ENCODE results near the gene PDLIM7.
"Not testable (repeated sequence)": the region's sequence is repeated elsewhere in the genome, so short reads cannot be mapped to it uniquely, and the experiment has no call there.

The PDLIM7 gene

GRCh38 chr5:177497292-177498012 lies at the start of gene PDLIM7:
Gene PDLIM7 (minus strand): TSS chr5:177497604. CDS start chr5:177496512, 1,092 bp downstream.
- H3K4me3 ChIP-seq (ENCODE audit: low read depth, low read length): peak within 1 kb of the TSS; percentile 80
- DNase-seq (ENCODE audit: low read depth): peak; percentile 89

- H3K4me3 ChIP-seq (ENCODE audit: low read depth, low read length): no peak overlapping the region
- peak; percentile 96 for DNase-seq (ENCODE audit: low read depth)
Observed at GRCh38 chr5:177546258-177546741, 48.9 kb upstream of the PDLIM7 start.

- no peak overlapping the region for H3K4me3 ChIP-seq (ENCODE audit: low read depth, low read length)
- DNase-seq (ENCODE audit: low read depth): peak; percentile 95
Observed at GRCh38 chr5:177545487-177546257, 48.3 kb upstream of the PDLIM7 start.

- no peak for DNase-seq (ENCODE audit: low read depth)
- no peak overlapping the region for H3K4me3 ChIP-seq (ENCODE audit: low read depth, low read length)
Observed at GRCh38 chr5:177542816-177543465, 45.5 kb upstream of the PDLIM7 start.

- no peak for DNase-seq (ENCODE audit: low read depth)
- H3K4me3 ChIP-seq (ENCODE audit: low read depth, low read length): no peak overlapping the region
Observed at GRCh38 chr5:177540438-177540837, 43.0 kb upstream of the PDLIM7 start.

GRCh38 chr5:177539411-177539810 lies 42.0 kb upstream of the PDLIM7 start:
- DNase-seq (ENCODE audit: low read depth): no peak
- no peak overlapping the region for H3K4me3 ChIP-seq (ENCODE audit: low read depth, low read length)

GRCh38 chr5:177538876-177539275 lies 41.5 kb upstream of the PDLIM7 start:
- no peak for DNase-seq (ENCODE audit: low read depth)
- H3K4me3 ChIP-seq (ENCODE audit: low read depth, low read length): no peak overlapping the region

- DNase-seq (ENCODE audit: low read depth): peak; percentile 69
- H3K4me3 ChIP-seq (ENCODE audit: low read depth, low read length): no peak overlapping the region
Observed at GRCh38 chr5:177537389-177538361, 40.3 kb upstream of the PDLIM7 start.

- H3K4me3 ChIP-seq (ENCODE audit: low read depth, low read length): no peak overlapping the region
- no peak for DNase-seq (ENCODE audit: low read depth)
Observed at GRCh38 chr5:177536386-177536785, 39.0 kb upstream of the PDLIM7 start.

- no peak overlapping the region for H3K4me3 ChIP-seq (ENCODE audit: low read depth, low read length)
- no peak for DNase-seq (ENCODE audit: low read depth)
Observed at GRCh38 chr5:177535125-177535524, 37.7 kb upstream of the PDLIM7 start.

GRCh38 chr5:177534433-177534832 lies 37.0 kb upstream of the PDLIM7 start:
- not testable (repeated sequence) for DNase-seq (ENCODE audit: low read depth); H3K4me3 ChIP-seq (ENCODE audit: low read depth, low read length)

- DNase-seq (ENCODE audit: low read depth): no peak
- H3K4me3 ChIP-seq (ENCODE audit: low read depth, low read length): no peak overlapping the region
Observed at GRCh38 chr5:177531209-177531940, 34.0 kb upstream of the PDLIM7 start.

GRCh38 chr5:177530638-177531037 lies 33.2 kb upstream of the PDLIM7 start:
- no peak for DNase-seq (ENCODE audit: low read depth)
- no peak overlapping the region for H3K4me3 ChIP-seq (ENCODE audit: low read depth, low read length)

- no peak for DNase-seq (ENCODE audit: low read depth)
- no peak overlapping the region for H3K4me3 ChIP-seq (ENCODE audit: low read depth, low read length)
Observed at GRCh38 chr5:177529247-177530203, 32.1 kb upstream of the PDLIM7 start.

GRCh38 chr5:177528631-177529030 lies 31.2 kb upstream of the PDLIM7 start:
- DNase-seq (ENCODE audit: low read depth): no peak
- no peak overlapping the region for H3K4me3 ChIP-seq (ENCODE audit: low read depth, low read length)

GRCh38 chr5:177527595-177527994 lies 30.2 kb upstream of the PDLIM7 start:
- DNase-seq (ENCODE audit: low read depth): no peak
- no peak overlapping the region for H3K4me3 ChIP-seq (ENCODE audit: low read depth, low read length)

- DNase-seq (ENCODE audit: low read depth): no peak
- H3K4me3 ChIP-seq (ENCODE audit: low read depth, low read length): no peak overlapping the region
Observed at GRCh38 chr5:177526791-177527190, 29.4 kb upstream of the PDLIM7 start.

Measured in skeletal muscle cell (primary cell).